Heart right ventricle (tissue), 16 donors: ENCODE results near the gene SEMA4G. TPM values are rescaled to one million over a fixed set of nuclear protein-coding genes. Genes with fewer than 3 reads are reported as not detected.

Source experiments
- ATAC-seq, 8 donors: fragments of 200-7000 bp; cut with Tn5 transposase; one replicate each; pipeline ENCODE4 v1.9.1; 2020; ENCODE audit warnings: mild to moderate bottlenecking in 8 of 8, moderate library complexity in 8 of 8, moderate number of reproducible peaks in 1 of 8
- DNase-seq, 2 donors: peaks; one replicate each; pipeline ENCODE4 v3.0.0-alpha.2; 2020
- H3K27ac ChIP-seq, 10 donors: fragments of 200-600 bp; sonication (generic) in 2 of 10; one replicate each; pipeline versions ENCODE4 v1.5.0 to v1.8.0; 2020 to 2022; ENCODE audit warnings: mild to moderate bottlenecking in 3 of 10
- H3K27me3 ChIP-seq, 7 donors: fragments of 200-600 bp; one replicate each; pipeline ENCODE4 v1.8.0; 2021 to 2022; ENCODE audit warnings: mild to moderate bottlenecking in 2 of 7
- H3K36me3 ChIP-seq, 9 donors: fragments of 200-600 bp; sonication (generic) in 1 of 9; one replicate each; pipeline versions ENCODE4 v1.5.0 to v1.8.0; 2020 to 2022; ENCODE audit warnings: mild to moderate bottlenecking in 2 of 9
- H3K4me1 ChIP-seq, 9 donors: fragments of 200-600 bp; sonication (generic) in 1 of 9; one replicate each; pipeline versions ENCODE4 v1.5.0 to v1.8.0; 2020 to 2022; ENCODE audit warnings: mild to moderate bottlenecking in 4 of 9
- H3K4me3 ChIP-seq, 10 donors: fragments of 200-600 bp; sonication (generic) in 2 of 10; one replicate each; pipeline versions ENCODE4 v1.5.0 to v1.8.0; 2020 to 2022; ENCODE audit warnings: mild to moderate bottlenecking in 7 of 10, moderate library complexity in 2 of 10
- H3K9me3 ChIP-seq, 11 donors: fragments of 200-600 bp in 10 of 11; sonication (generic) in 2 of 11; one replicate each; pipeline versions ENCODE4 v1.5.0 to v1.8.0; 2013 to 2022; ENCODE audit warnings: mild to moderate bottlenecking in 2 of 11, control low read depth in 1 of 11, moderate library complexity in 1 of 11
- whole genome bisulfite sequencing, 2 donors: extraction: QIAGEN DNeasy Blood & Tissue Kit; methylation state at CpG; one replicate each; pipeline ENCODE4 v1.1.7; 2013; ENCODE audit warnings: inconsistent platforms in 1 of 2; 5-methylcytosine and 5-hydroxymethylcytosine counted together
- intact Hi-C, 10 donors: fragments of 100-400 bp; cut with DNase I; formaldehyde crosslinking; loops; one replicate each; pipeline versions ENCODE4 v1.11.1 to v1.14.2; 2022
- polyA plus RNA-seq, 2 donors: library from polyadenylated mRNA; stranded (reverse); fragments of 200-250 nt; gene quantifications; one replicate each; pipeline ENCODE4 v1.2.3, GENCODE V29; 2013
- total RNA-seq, 10 donors: library from RNA; stranded (reverse); fragmentation: NEBNext Ultra II Directional in 3 of 10; extraction: Animal tissue kit (Norgen Biotek cat#: 25700) in 3 of 10; gene quantifications; one replicate each; pipeline versions ENCODE4 v1.2.1 to v1.2.4, GENCODE V29; 2021 to 2023
- TF ChIP-seq, protein P1 (sequence below), 9 donors: fragments of 200-600 bp; sonication (generic) in 2 of 9; IDR thresholded peaks; one replicate each; pipeline versions ENCODE4 v1.5.0 to v1.8.0; 2021 to 2022; ENCODE audit warnings: antibody characterized with exemption in 9 of 9, mild to moderate bottlenecking in 5 of 9, moderate library complexity in 1 of 9
- donor health status: Arrhythmogenic right ventricular cardiomyopathy.
- donor health status: ischemic (EF 13 %, LVEDD 7.1; RV severe dilation, severe dysfunction).
- donor health status: healthy with polysubstance abuse.
- donor health status: DM: no; HTN: yes; CAD: no.
- donor health status: DM: no; HTN: no; CAD: no.
- donor health status: ischemic (EF 25% LVEDD 6.9; RV normal size, moderate dysfunction).
- donor health status: ischemic (EF 25% LVEDD 5.7; RV mildly dilated, moderate dysfunction).
- donor health status: healthy.
- donor health status: DM: yes; HTN: yes; CAD: no.
- donor health status: Ischemic cardiomyopathy.
- donor health status: ischemic (EF 35%, LVEDD 5.7; RV mildly dilated, moderate dysfunction).
- donor health status: nonischemic (EF 11% LVEDD 7.7; RV severe dilation, severe dysfunction).
- donor health status: DM: yes; HTN: yes; CAD: no.
- donor health status: PGD.
- donor health status: ischemic (EF 29% LVEDD 5.4; RV normal size, mild dysfunction).
- donor health status: nonischemic (EF 23%, LVEDD 6.1; RV moderate dilation, normal function).

Gene SEMA4G
- total and polyA plus RNA-seq, 12 donors, result 0.20 to 1.6 (median 0.80) TPM

DNA sequence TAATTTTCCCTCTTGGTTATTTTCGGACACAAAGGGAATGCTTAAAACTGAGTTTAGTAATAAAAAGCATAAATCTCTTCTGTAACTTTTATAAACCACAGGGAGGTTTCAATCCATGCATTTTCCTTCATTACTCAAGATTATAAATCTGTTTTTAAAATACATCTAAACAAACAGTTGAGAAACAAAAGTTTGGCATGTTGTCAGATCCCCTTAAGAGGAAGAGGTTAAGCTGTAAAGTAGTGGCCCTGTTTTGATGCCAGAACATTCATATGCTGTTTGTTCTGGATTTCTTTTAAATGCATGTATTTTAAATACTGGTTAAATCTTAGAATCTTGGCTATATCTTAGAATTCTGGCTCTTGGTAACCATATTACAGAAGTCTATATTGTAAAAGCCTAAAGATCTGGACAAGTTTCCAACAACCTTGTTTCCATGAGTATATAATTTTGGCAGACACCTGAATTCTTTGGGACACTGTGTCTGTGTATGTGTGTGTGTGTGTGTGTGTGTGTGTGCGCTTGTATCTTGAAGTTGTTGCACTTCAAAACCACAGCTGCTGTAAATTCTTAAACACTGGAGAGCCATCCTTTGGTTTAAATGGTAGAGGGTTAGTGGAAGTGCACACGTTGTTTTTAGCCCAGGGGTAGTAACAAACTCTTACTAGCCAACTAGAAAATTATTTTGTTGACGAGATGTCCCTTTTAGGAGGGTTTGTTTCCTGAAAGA is 6.8 kb upstream of the SEMA4G start:
- H3K36me3 ChIP-seq, result peaks cover 0 to 94% (median 38%) of the 10 kb centered on the region in 9 donors

DNA sequence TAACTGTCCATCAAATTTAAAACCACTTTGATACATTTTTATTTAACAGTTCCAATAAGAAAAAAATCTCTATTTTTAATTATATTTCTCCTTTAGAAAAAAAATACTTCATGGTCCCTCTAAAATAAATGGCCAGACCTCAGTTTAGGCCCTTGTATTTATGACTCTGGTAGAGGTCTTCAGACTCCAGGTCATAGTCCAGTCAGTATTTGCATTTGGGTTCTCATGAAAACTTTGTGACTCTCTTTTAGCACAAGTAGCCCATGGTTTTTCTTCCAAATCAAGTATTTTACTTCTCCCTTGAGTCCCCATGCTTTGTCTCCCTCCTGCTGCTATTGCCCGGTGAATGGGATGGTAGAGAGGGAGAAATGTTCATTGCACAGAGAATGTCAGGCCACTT is 5.5 kb upstream of the SEMA4G start:
- Histone ChIP-seq H3K36me3 (peaks cover 0 to 81% (median 29%) of the 10 kb centered on the region in 9 donors), H3K4me1 (peaks cover 2 to 10% (median 5%) of the 10 kb centered on the region in 9 donors), H3K27me3 (no peaks in the 10 kb centered on the region), H3K27ac (no peak overlapping the region), H3K4me3 (no peak overlapping the region), H3K9me3 (no peaks in the 10 kb centered on the region)
- DNase-seq (no peak), ATAC-seq (no peak)
- TF ChIP-seq, protein P1, sequence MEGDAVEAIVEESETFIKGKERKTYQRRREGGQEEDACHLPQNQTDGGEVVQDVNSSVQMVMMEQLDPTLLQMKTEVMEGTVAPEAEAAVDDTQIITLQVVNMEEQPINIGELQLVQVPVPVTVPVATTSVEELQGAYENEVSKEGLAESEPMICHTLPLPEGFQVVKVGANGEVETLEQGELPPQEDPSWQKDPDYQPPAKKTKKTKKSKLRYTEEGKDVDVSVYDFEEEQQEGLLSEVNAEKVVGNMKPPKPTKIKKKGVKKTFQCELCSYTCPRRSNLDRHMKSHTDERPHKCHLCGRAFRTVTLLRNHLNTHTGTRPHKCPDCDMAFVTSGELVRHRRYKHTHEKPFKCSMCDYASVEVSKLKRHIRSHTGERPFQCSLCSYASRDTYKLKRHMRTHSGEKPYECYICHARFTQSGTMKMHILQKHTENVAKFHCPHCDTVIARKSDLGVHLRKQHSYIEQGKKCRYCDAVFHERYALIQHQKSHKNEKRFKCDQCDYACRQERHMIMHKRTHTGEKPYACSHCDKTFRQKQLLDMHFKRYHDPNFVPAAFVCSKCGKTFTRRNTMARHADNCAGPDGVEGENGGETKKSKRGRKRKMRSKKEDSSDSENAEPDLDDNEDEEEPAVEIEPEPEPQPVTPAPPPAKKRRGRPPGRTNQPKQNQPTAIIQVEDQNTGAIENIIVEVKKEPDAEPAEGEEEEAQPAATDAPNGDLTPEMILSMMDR (IDR thresholded peaks at IDR 0.05), result no peak
- intact Hi-C loops, result no loop called here
- WGBS, 2 donors, result 91 to 96% methylated on average over 1 of the region's 1 CpG

More for the DNA sequence above, 6.8 kb upstream of the SEMA4G start:
- DNase-seq, result no peak
- Histone ChIP-seq H3K4me3 (no peak overlapping the region), H3K27me3 (no peaks in the 10 kb centered on the region), H3K9me3 (no peaks in the 10 kb centered on the region), H3K27ac (no peak overlapping the region), H3K4me1 (no peaks in the 10 kb centered on the region)
- TF ChIP-seq, protein P1 (IDR thresholded peaks at IDR 0.05), result no peak
- intact Hi-C loops, result no loop called here
- 79 to 81% methylated on average over 4 of the region's 4 CpGs for WGBS, 2 donors
- no peak for ATAC-seq

DNA sequence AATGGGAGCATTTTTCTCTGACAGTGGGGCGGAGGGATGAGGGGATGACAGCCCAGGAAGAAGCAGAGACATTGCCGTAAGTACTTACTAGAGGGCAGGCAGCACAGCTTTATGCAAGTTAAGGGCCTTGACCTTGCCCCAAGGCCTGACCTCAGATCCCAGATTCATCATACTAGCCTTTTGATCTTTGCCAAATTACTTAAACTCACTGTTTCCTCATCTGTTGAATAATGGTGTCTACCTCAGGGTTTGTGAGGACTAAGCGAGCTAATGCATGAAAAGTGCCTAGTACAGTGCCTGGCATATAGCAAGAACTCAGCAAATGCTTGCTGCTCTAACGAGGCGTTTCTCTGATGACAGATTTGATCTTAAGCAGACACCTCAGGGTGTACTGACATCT is 3.5 kb upstream of the SEMA4G start:
- intact Hi-C loops, result no loop called here
- WGBS, 2 donors, result 53 to 56% methylated on average over 5 of the region's 5 CpGs
- ATAC-seq (no peak), DNase-seq (no peak)
- Histone ChIP-seq H3K27ac (no peak overlapping the region), H3K9me3 (no peaks in the 10 kb centered on the region), H3K4me1 (peaks cover 3 to 23% (median 15%) of the 10 kb centered on the region in 9 donors), H3K36me3 (peaks cover 0 to 61% (median 17%) of the 10 kb centered on the region in 9 donors), H3K27me3 (peaks cover 0 to 7% (median 0%) of the 10 kb centered on the region in 7 donors), H3K4me3 (no peak overlapping the region)
- TF ChIP-seq, protein P1 (IDR thresholded peaks at IDR 0.05), result no peak

DNA sequence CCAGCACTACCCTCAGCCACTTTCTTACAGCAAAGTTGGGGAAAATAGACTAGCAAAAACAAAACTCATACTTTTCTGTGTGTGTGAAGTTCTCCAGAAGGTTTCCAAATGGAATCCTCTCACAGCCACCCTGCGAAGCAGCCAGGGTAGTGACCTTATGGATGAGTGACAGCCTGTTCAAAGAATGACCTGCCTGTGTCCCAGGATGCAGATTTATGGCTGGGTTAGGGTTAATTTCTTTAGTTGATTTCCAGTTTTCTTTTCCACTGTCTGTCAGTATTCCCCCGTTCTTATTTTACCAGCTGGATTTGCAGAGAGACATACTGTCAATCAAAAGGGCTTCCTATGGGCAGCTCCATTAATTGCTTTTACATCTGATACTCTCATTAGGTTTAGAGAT is 2.4 kb upstream of the SEMA4G start:
- no peak for DNase-seq
- H3K36me3 ChIP-seq, result peaks cover 0 to 51% (median 14%) of the 10 kb centered on the region in 9 donors
- intact Hi-C loops, result no loop called here
- H3K4me1 ChIP-seq, result peaks cover 3 to 23% (median 15%) of the 10 kb centered on the region in 9 donors
- 66 to 68% methylated on average over 2 of the region's 2 CpGs for WGBS, 2 donors
- TF ChIP-seq, protein P1 (IDR thresholded peaks at IDR 0.05), result no peak
- H3K4me3 ChIP-seq, result no peak overlapping the region
- no peak for ATAC-seq
- no peaks in the 10 kb centered on the region for H3K9me3 ChIP-seq
- H3K27ac ChIP-seq, result no peak overlapping the region
- peaks cover 0 to 7% (median 0%) of the 10 kb centered on the region in 7 donors for H3K27me3 ChIP-seq
